Mesothelial cell of epicardium (in vitro differentiated cells): ENCODE data around the gene VAMP7. TPM values are rescaled to one million over a fixed set of nuclear protein-coding genes. Genes with fewer than 3 reads are reported as not detected.
"Not testable (repeated sequence)": the region's sequence is repeated elsewhere in the genome, so short reads cannot be mapped to it uniquely, and the experiment has no call there.

ENCODE experiments used
- DNase-seq, 2 experiments: peaks; one replicate each; pipeline ENCODE4 v3.0.0; 2021; ENCODE audit warnings: low spot score in 2 of 2; ENCODE audit not compliant: unreplicated experiment in 2 of 2
- H3K27ac Mint-ChIP-seq: 2 replicates; pipeline ENCODE4 v1.8.0; 2021; ENCODE audit warnings: mixed read lengths
- H3K27me3 Mint-ChIP-seq: 2 replicates; pipeline ENCODE4 v1.8.0; 2021; ENCODE audit warnings: low read depth, mixed read lengths
- H3K36me3 Mint-ChIP-seq: 2 replicates; pipeline ENCODE4 v1.8.0; 2021; ENCODE audit warnings: mixed read lengths
- H3K4me1 Mint-ChIP-seq: 2 replicates; pipeline ENCODE4 v1.8.0; 2021; ENCODE audit warnings: mixed read lengths
- H3K4me3 Mint-ChIP-seq: 2 replicates; pipeline ENCODE4 v1.8.0; 2021; ENCODE audit warnings: mild to moderate bottlenecking, moderate library complexity, mixed read lengths
- H3K9me3 Mint-ChIP-seq: 2 replicates; pipeline ENCODE4 v1.8.0; 2021; ENCODE audit warnings: mixed read lengths
- CTCF ChIP-seq: fragments of 200-600 bp; sonication (generic); IDR thresholded peaks from one replicate; pipeline ENCODE4 v1.5.0; 2021; ENCODE audit warnings: antibody characterized with exemption; ENCODE audit not compliant: unreplicated experiment
- total RNA-seq: library from RNA; stranded (reverse); gene quantifications from 3 replicates; pipeline ENCODE4 v1.2.1, GENCODE V29; 2021

VAMP7 gene
- total RNA-seq, 1 donor from 2014 or later = 20.5 TPM

- Mint-ChIP-seq H3K9me3 (peaks cover 57% of the 10 kb centered on the region), H3K27ac (no peak overlapping the region), H3K4me1 (no peaks in the 10 kb centered on the region), H3K36me3 (peaks cover 6% of the 10 kb centered on the region), H3K4me3 (no peak overlapping the region), H3K27me3 (no peaks in the 10 kb centered on the region)
- TF ChIP-seq CTCF = no peak
- DNase-seq = no peak
Measured at GRCh38 chrX:155966876-155967275, 85.7 kb downstream of the VAMP7 start.

- H3K9me3 Mint-ChIP-seq = peaks cover 51% of the 10 kb centered on the region
Measured at GRCh38 chrX:155967653-155968325, 86.6 kb downstream of the VAMP7 start.

GRCh38 chrX:155968326-155968661 lies 87.1 kb downstream of the VAMP7 start:
- Mint-ChIP-seq H3K9me3 (peaks cover 51% of the 10 kb centered on the region), H3K4me1 (no peaks in the 10 kb centered on the region), H3K4me3 (no peak overlapping the region), H3K36me3 (peaks cover 6% of the 10 kb centered on the region), H3K27me3 (no peaks in the 10 kb centered on the region), H3K27ac (no peak overlapping the region)
- DNase-seq = no peak
- no peak for TF ChIP-seq CTCF

More at GRCh38 chrX:155967653-155968325, 86.6 kb downstream of the VAMP7 start:
- H3K4me3 Mint-ChIP-seq = no peak overlapping the region
- TF ChIP-seq CTCF = no peak
- no peak for DNase-seq
- no peaks in the 10 kb centered on the region for H3K27me3 Mint-ChIP-seq
- no peaks in the 10 kb centered on the region for H3K4me1 Mint-ChIP-seq
- H3K36me3 Mint-ChIP-seq = peaks cover 6% of the 10 kb centered on the region
- no peak overlapping the region for H3K27ac Mint-ChIP-seq

GRCh38 chrX:155968791-155969190 lies 87.6 kb downstream of the VAMP7 start:
- no peaks in the 10 kb centered on the region for H3K27me3 Mint-ChIP-seq
- H3K36me3 Mint-ChIP-seq = peaks cover 6% of the 10 kb centered on the region
- no peak for TF ChIP-seq CTCF
- no peak for DNase-seq
- H3K27ac Mint-ChIP-seq = no peak overlapping the region
- H3K9me3 Mint-ChIP-seq = peaks cover 48% of the 10 kb centered on the region
- H3K4me1 Mint-ChIP-seq = no peaks in the 10 kb centered on the region
- H3K4me3 Mint-ChIP-seq = no peak overlapping the region

GRCh38 chrX:155971658-155972057 lies 90.5 kb downstream of the VAMP7 start:
- H3K4me3 Mint-ChIP-seq, H3K27me3 Mint-ChIP-seq, H3K4me1 Mint-ChIP-seq, H3K36me3 Mint-ChIP-seq, H3K27ac Mint-ChIP-seq, DNase-seq: not testable (repeated sequence)
- H3K9me3 Mint-ChIP-seq = peaks cover 43% of the 10 kb centered on the region

GRCh38 chrX:155972241-155972640 lies 91.1 kb downstream of the VAMP7 start:
- not testable (repeated sequence) for H3K27me3 Mint-ChIP-seq, H3K4me1 Mint-ChIP-seq, H3K36me3 Mint-ChIP-seq, H3K4me3 Mint-ChIP-seq, H3K27ac Mint-ChIP-seq, DNase-seq
- peaks cover 40% of the 10 kb centered on the region for H3K9me3 Mint-ChIP-seq

- Mint-ChIP-seq H3K27me3 (no peaks in the 10 kb centered on the region), H3K36me3 (peaks cover 3% of the 10 kb centered on the region), H3K4me3 (no peak overlapping the region), H3K4me1 (no peaks in the 10 kb centered on the region), H3K27ac (no peak overlapping the region), H3K9me3 (peaks cover 29% of the 10 kb centered on the region)
- DNase-seq = no peak
- no peak for TF ChIP-seq CTCF
Measured at GRCh38 chrX:155983326-155983725, 102.2 kb downstream of the VAMP7 start.
